K562 (cell line): ENCODE data around the gene PALLD.

Experiments used
- MAFF ChIP-seq: IDR thresholded peaks from 2 replicates; pipeline ENCODE4 v1.6.1; 2012; ENCODE audit warnings: low read length, improper control_type of control experiment
- MXI1 ChIP-seq: IDR thresholded peaks from 2 replicates; pipeline ENCODE4 v1.6.1; 2011; ENCODE audit warnings: low read depth, mild to moderate bottlenecking, improper control_type of control experiment, low read length
- POLR2A ChIP-seq: fragments of 450-650 bp; conservative IDR thresholded peaks from 2 replicates; pipeline ENCODE4 v1.6.1; 2016
- ZC3H4 ChIP-seq: sonication (generic); formaldehyde crosslinking; IDR thresholded peaks from 2 replicates; pipeline ENCODE4 v1.9.0; 2021; ENCODE audit warnings: missing genetic modification reagents, borderline replicate concordance
- ZNF324 ChIP-seq: fragments of 250-450 bp; sonication (Bioruptor Pico); IDR thresholded peaks from 2 replicates; pipeline ENCODE4 v1.4.0; 2020; ENCODE audit warnings: mild to moderate bottlenecking
- ZNF609 ChIP-seq: sonication (generic); formaldehyde crosslinking; IDR thresholded peaks from 2 replicates; pipeline ENCODE4 v1.8.1; 2023; ENCODE audit warnings: missing genetic modification reagents, mild to moderate bottlenecking, borderline replicate concordance
- TF ChIP-seq, protein P1 (sequence below), 3 experiments: IDR thresholded peaks in 2 of 3; conservative IDR thresholded peaks in 1 of 3; 2 replicates each; pipeline ENCODE4 v1.5.1; 2011 to 2012; ENCODE audit warnings: low read length in 3 of 3, mild to moderate bottlenecking in 3 of 3, control low read depth in 2 of 3, improper control_type of control experiment in 1 of 3, inconsistent platforms in 1 of 3, low read depth in 1 of 3, mixed read lengths in 1 of 3, moderate library complexity in 1 of 3; ENCODE audit not compliant: insufficient read depth in 2 of 3
- TF ChIP-seq, protein P2 (sequence below), 3 experiments: fragments of 200-800 bp in 1 of 3; sonication (Bioruptor generic) in 1 of 3; sonication (generic) in 1 of 3; formaldehyde crosslinking in 1 of 3; IDR thresholded peaks; 2 replicates each; pipeline versions ENCODE4 v1.6.1 to v1.8.0; 2016 to 2022; ENCODE audit warnings: mild to moderate bottlenecking in 2 of 3, missing compliant biosample characterization in 2 of 3, missing genetic modification characterization in 2 of 3, missing genetic modification reagents in 1 of 3

DNA sequence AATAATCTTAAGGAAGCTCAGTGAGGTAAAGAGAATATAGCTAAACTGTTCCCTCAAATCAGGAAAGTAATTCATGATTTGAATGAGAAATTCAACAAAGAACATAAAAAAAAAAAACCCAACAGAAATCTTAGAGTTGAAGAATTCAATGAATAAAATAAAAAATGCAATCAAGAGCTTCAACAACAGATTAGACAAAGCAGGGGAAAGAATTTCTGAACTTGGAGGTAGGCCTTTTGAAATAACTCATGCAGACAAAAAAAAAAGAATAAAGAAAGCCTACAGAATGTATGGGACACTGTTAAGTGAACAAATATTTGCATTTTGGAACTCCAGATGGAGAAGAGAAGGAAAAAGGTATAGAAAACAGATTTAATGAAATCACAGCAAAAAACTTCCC lies 435.3 kb downstream of the PALLD start:
- TF ChIP-seq, protein P1, sequence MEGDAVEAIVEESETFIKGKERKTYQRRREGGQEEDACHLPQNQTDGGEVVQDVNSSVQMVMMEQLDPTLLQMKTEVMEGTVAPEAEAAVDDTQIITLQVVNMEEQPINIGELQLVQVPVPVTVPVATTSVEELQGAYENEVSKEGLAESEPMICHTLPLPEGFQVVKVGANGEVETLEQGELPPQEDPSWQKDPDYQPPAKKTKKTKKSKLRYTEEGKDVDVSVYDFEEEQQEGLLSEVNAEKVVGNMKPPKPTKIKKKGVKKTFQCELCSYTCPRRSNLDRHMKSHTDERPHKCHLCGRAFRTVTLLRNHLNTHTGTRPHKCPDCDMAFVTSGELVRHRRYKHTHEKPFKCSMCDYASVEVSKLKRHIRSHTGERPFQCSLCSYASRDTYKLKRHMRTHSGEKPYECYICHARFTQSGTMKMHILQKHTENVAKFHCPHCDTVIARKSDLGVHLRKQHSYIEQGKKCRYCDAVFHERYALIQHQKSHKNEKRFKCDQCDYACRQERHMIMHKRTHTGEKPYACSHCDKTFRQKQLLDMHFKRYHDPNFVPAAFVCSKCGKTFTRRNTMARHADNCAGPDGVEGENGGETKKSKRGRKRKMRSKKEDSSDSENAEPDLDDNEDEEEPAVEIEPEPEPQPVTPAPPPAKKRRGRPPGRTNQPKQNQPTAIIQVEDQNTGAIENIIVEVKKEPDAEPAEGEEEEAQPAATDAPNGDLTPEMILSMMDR (IDR thresholded peaks at IDR 0.05 in 2 of 3, conservative IDR thresholded peaks at IDR 0.05 in 1 of 3; ENCODE audit: insufficient read depth in 2 of 3, low read depth in 1 of 3, low read length in 3 of 3), result no peak
- TF ChIP-seq, protein P2, sequence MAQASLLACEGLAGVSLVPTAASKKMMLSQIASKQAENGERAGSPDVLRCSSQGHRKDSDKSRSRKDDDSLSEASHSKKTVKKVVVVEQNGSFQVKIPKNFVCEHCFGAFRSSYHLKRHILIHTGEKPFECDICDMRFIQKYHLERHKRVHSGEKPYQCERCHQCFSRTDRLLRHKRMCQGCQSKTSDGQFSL (CRISPR knock-in tag; IDR thresholded peaks at IDR 0.05), result no peak
- TF ChIP-seq, protein P2 (tag; IDR thresholded peaks at IDR 0.05), result no peak
- no peak for TF ChIP-seq ZNF324 (CRISPR knock-in tag)
- TF ChIP-seq ZNF609 (CRISPR knock-in tag), result no peak
- TF ChIP-seq MXI1, result no peak
- TF ChIP-seq ZC3H4 (CRISPR knock-in tag), result no peak
- TF ChIP-seq POLR2A, result no peak
- TF ChIP-seq MAFF, result no peak
